Measurements from ENCODE around the gene DGKI. TPM values are rescaled to one million over a fixed set of nuclear protein-coding genes. Genes with fewer than 3 reads are reported as not detected.

Gene DGKI
- total RNA-seq, 1 experiment from 2014 or later, result 0.55 TPM

DNA sequence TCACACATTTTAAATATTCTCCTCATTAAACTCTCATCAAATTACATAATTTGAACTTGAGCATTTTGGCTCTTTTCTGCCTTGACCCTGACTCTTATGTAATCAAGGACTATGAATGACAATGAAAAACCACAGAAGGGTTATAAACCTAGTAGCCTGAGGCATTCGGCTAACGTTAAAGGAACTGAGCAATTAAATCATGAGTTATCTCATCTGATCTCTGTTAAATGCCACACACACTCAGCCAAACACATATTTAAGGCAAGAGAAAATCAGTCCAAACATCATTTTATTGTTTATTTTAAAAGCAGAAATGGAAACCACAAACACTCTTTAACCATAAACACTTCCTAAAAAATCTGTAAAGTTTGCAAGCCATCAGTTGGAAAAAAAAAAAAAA lies 204.3 kb downstream of the DGKI start:
- H3K27ac Mint-ChIP-seq, result no peak overlapping the region
- Histone ChIP-seq H3K23ac (ENCODE audit: insufficient read length, low read depth, low read length) (no peak overlapping the region), H3K4ac (ENCODE audit: low read depth, low read length) (no peak overlapping the region), H4K5ac (ENCODE audit: insufficient read length, low read depth, low read length) (no peak overlapping the region), H2BK120ac (ENCODE audit: low read depth, low read length, poor library complexity, severe bottlenecking) (no peak overlapping the region), H3K4me1 (ENCODE audit: insufficient read depth, low read length) (no peaks in the 10 kb centered on the region; the same call in 1 of the 2 replicates), H3K14ac (ENCODE audit: insufficient read depth, low read length) (no peak overlapping the region), H3K23me2 (ENCODE audit: insufficient read length, low read depth, low read length, poor library complexity, severe bottlenecking) (no peaks in the 10 kb centered on the region), H2AFZ (ENCODE audit: low read length) (no peak overlapping the region), H4K8ac (replicated peaks; ENCODE audit: insufficient read length, low read depth, low read length) (no peak overlapping the region), H3K79me2 (ENCODE audit: insufficient read depth, low read length) (no peaks in the 10 kb centered on the region), H3K9me3 (ENCODE audit: control insufficient read depth, low read depth, low read length) (no peaks in the 10 kb centered on the region), H4K91ac (ENCODE audit: insufficient read length, low read depth, low read length) (no peak overlapping the region), H2BK12ac (ENCODE audit: insufficient read length, low read depth, low read length) (no peak overlapping the region), H2BK20ac (ENCODE audit: low read depth, low read length, poor library complexity, severe bottlenecking) (no peak overlapping the region), H3K18ac (ENCODE audit: insufficient read length, low read depth, low read length) (no peak overlapping the region), H3K79me1 (ENCODE audit: insufficient read depth, low read depth, low read length, poor library complexity, severe bottlenecking) (no peaks in the 10 kb centered on the region), H2AK5ac (ENCODE audit: insufficient read length, low read length) (no peak overlapping the region), H3K9ac (ENCODE audit: extremely low read depth, insufficient read length, low read length) (no peak overlapping the region), H3K27me3 (ENCODE audit: insufficient read depth, low read length) (no peaks in the 10 kb centered on the region; the same call in 1 of the 2 replicates), H2BK5ac (ENCODE audit: insufficient read length, low read length) (no peak overlapping the region), H3T11ph (ENCODE audit: low read length) (no peak overlapping the region), H2BK15ac (ENCODE audit: low read depth, low read length) (no peak overlapping the region), H4K20me1 (ENCODE audit: control insufficient read depth, insufficient read depth, insufficient read length) (no peaks in the 10 kb centered on the region), H3K4me2 (ENCODE audit: insufficient read depth, insufficient read length, low read length) (no peak overlapping the region), H3K27ac (ENCODE audit: insufficient read length, low read depth, low read length) (no peak overlapping the region), H3K56ac (ENCODE audit: insufficient read length, low read depth, low read length) (no peak overlapping the region)
- TF ChIP-seq, protein P1, sequence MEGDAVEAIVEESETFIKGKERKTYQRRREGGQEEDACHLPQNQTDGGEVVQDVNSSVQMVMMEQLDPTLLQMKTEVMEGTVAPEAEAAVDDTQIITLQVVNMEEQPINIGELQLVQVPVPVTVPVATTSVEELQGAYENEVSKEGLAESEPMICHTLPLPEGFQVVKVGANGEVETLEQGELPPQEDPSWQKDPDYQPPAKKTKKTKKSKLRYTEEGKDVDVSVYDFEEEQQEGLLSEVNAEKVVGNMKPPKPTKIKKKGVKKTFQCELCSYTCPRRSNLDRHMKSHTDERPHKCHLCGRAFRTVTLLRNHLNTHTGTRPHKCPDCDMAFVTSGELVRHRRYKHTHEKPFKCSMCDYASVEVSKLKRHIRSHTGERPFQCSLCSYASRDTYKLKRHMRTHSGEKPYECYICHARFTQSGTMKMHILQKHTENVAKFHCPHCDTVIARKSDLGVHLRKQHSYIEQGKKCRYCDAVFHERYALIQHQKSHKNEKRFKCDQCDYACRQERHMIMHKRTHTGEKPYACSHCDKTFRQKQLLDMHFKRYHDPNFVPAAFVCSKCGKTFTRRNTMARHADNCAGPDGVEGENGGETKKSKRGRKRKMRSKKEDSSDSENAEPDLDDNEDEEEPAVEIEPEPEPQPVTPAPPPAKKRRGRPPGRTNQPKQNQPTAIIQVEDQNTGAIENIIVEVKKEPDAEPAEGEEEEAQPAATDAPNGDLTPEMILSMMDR (conservative IDR thresholded peaks at IDR 0.05), result no peak
- H3K27me3 Mint-ChIP-seq (ENCODE audit: low read depth), result peaks cover 7% of the 10 kb centered on the region
- peaks cover 3 to 6% of the 10 kb centered on the region in 2 experiments; a peak in 3 of 5 replicates for H3K9me3 Mint-ChIP-seq
- H3K4me1 Mint-ChIP-seq, result peaks cover 5% of the 10 kb centered on the region in 2 experiments
- no peak overlapping the region for H3K4me3 Mint-ChIP-seq
- WGBS (ENCODE audit: extremely low coverage, insufficient read length, low lambda C conversion rate), result no CpG with 5 or more reads among the region's 2 CpGs
- DNase-seq, result no peak
- peaks cover 2 to 4% (median 2%) of the 10 kb centered on the region in 3 experiments; a peak in 4 of 7 replicates for H3K36me3 Mint-ChIP-seq (ENCODE audit: insufficient read depth in 1 of 3, low read depth in 3 of 3)
